Activated T-cell treated with anti-CD3 and anti-CD28 coated beads, Interleukin-2, amount 50 U/mL, for 24 hours (primary cell): ENCODE results near the gene CEP131.
"Not testable (repeated sequence)": the region's sequence is repeated elsewhere in the genome, so short reads cannot be mapped to it uniquely, and the experiment has no call there.

Source experiments
- DNase-seq: peaks from one replicate; pipeline ENCODE4 v3.0.0-alpha.2; 2020
- H3K27ac Mint-ChIP-seq: 2 replicates; pipeline ENCODE4 v1.8.0; 2020; ENCODE audit warnings: mild to moderate bottlenecking, mixed read lengths
- H3K27me3 Mint-ChIP-seq: 2 replicates; pipeline ENCODE4 v1.8.0; 2020; ENCODE audit warnings: mixed read lengths
- H3K36me3 Mint-ChIP-seq: 2 replicates; pipeline ENCODE4 v1.8.0; 2020; ENCODE audit warnings: low read depth, mixed read lengths
- H3K4me1 Mint-ChIP-seq: 2 replicates; pipeline ENCODE4 v1.8.0; 2020; ENCODE audit warnings: low read depth, mixed read lengths
- H3K4me3 Mint-ChIP-seq: 2 replicates; pipeline ENCODE4 v1.8.0; 2020; ENCODE audit warnings: mild to moderate bottlenecking, moderate library complexity, mixed read lengths
- H3K9me3 Mint-ChIP-seq: 2 replicates; pipeline ENCODE4 v1.8.0; 2020; ENCODE audit warnings: mixed read lengths

Gene CEP131

GRCh38 chr17:81150377-81151077, 72.2 kb downstream of the CEP131 start:
- Mint-ChIP-seq H3K27me3 (peaks cover 5% of the 10 kb centered on the region), H3K9me3 (no peaks in the 10 kb centered on the region), H3K4me3 (no peak overlapping the region), H3K36me3 (no peaks in the 10 kb centered on the region), H3K27ac (no peak overlapping the region), H3K4me1 (no peaks in the 10 kb centered on the region)
- no peak for DNase-seq

- no peak for DNase-seq
- peaks cover 5% of the 10 kb centered on the region for H3K27me3 Mint-ChIP-seq
- H3K36me3 Mint-ChIP-seq: no peaks in the 10 kb centered on the region
- no peak overlapping the region for H3K27ac Mint-ChIP-seq
- no peaks in the 10 kb centered on the region for H3K9me3 Mint-ChIP-seq
- no peaks in the 10 kb centered on the region for H3K4me1 Mint-ChIP-seq
- no peak overlapping the region for H3K4me3 Mint-ChIP-seq
These were observed 73.7 kb downstream of the CEP131 start for GRCh38 chr17:81148986-81149533.

GRCh38 chr17:81148571-81148970, 74.2 kb downstream of the CEP131 start:
- no peaks in the 10 kb centered on the region for H3K36me3 Mint-ChIP-seq
- no peaks in the 10 kb centered on the region for H3K4me1 Mint-ChIP-seq
- DNase-seq: no peak
- H3K9me3 Mint-ChIP-seq: no peaks in the 10 kb centered on the region
- H3K4me3 Mint-ChIP-seq: no peak overlapping the region
- H3K27ac Mint-ChIP-seq: no peak overlapping the region
- peaks cover 5% of the 10 kb centered on the region for H3K27me3 Mint-ChIP-seq

- H3K4me3 Mint-ChIP-seq: no peak overlapping the region
- no peaks in the 10 kb centered on the region for H3K4me1 Mint-ChIP-seq
- no peaks in the 10 kb centered on the region for H3K36me3 Mint-ChIP-seq
- no peaks in the 10 kb centered on the region for H3K9me3 Mint-ChIP-seq
- no peak overlapping the region for H3K27ac Mint-ChIP-seq
- peaks cover 6% of the 10 kb centered on the region for H3K27me3 Mint-ChIP-seq
- DNase-seq: no peak
These were observed 75.1 kb downstream of the CEP131 start for GRCh38 chr17:81147701-81148100.

- not testable (repeated sequence) for H3K9me3 Mint-ChIP-seq, H3K36me3 Mint-ChIP-seq, H3K4me1 Mint-ChIP-seq
These were observed 76.6 kb downstream of the CEP131 start for GRCh38 chr17:81146208-81146607.

GRCh38 chr17:81144423-81144781, 78.4 kb downstream of the CEP131 start:
- Mint-ChIP-seq H3K27ac (no peak overlapping the region), H3K4me1 (no peaks in the 10 kb centered on the region), H3K4me3 (no peak overlapping the region), H3K9me3 (no peaks in the 10 kb centered on the region), H3K36me3 (no peaks in the 10 kb centered on the region), H3K27me3 (peaks cover 9% of the 10 kb centered on the region)
- no peak for DNase-seq

More at GRCh38 chr17:81146208-81146607, 76.6 kb downstream of the CEP131 start:
- peaks cover 11% of the 10 kb centered on the region for H3K27me3 Mint-ChIP-seq
- H3K4me3 Mint-ChIP-seq, H3K27ac Mint-ChIP-seq, DNase-seq: not testable (repeated sequence)

- H3K27me3 Mint-ChIP-seq: peaks cover 9% of the 10 kb centered on the region
These were observed 78.9 kb downstream of the CEP131 start for GRCh38 chr17:81143717-81144422.

GRCh38 chr17:81143200-81143527, 79.6 kb downstream of the CEP131 start:
- Mint-ChIP-seq H3K4me3 (no peak overlapping the region), H3K36me3 (no peaks in the 10 kb centered on the region), H3K27me3 (peaks cover 6% of the 10 kb centered on the region), H3K9me3 (no peaks in the 10 kb centered on the region), H3K27ac (no peak overlapping the region), H3K4me1 (no peaks in the 10 kb centered on the region)
- DNase-seq: no peak

More at GRCh38 chr17:81143717-81144422, 78.9 kb downstream of the CEP131 start:
- Mint-ChIP-seq H3K4me1 (no peaks in the 10 kb centered on the region), H3K9me3 (no peaks in the 10 kb centered on the region), H3K36me3 (no peaks in the 10 kb centered on the region), H3K4me3 (no peak overlapping the region), H3K27ac (no peak overlapping the region)
- no peak for DNase-seq

- peak; percentile 73 for DNase-seq
- Mint-ChIP-seq H3K4me1 (no peaks in the 10 kb centered on the region), H3K36me3 (no peaks in the 10 kb centered on the region), H3K27ac (no peak overlapping the region), H3K27me3 (peaks cover 6% of the 10 kb centered on the region), H3K9me3 (no peaks in the 10 kb centered on the region), H3K4me3 (no peak overlapping the region)
These were observed 80.2 kb downstream of the CEP131 start for GRCh38 chr17:81142301-81143199.

- Mint-ChIP-seq H3K27ac (no peak overlapping the region), H3K27me3 (peaks cover 6% of the 10 kb centered on the region), H3K4me1 (no peaks in the 10 kb centered on the region)
These were observed 82.1 kb downstream of the CEP131 start for GRCh38 chr17:81140695-81141094.

GRCh38 chr17:81140018-81140417, 82.7 kb downstream of the CEP131 start:
- Mint-ChIP-seq H3K27me3 (peaks cover 6% of the 10 kb centered on the region), H3K27ac (no peak overlapping the region), H3K4me3 (no peak overlapping the region), H3K9me3 (no peaks in the 10 kb centered on the region), H3K4me1 (no peaks in the 10 kb centered on the region), H3K36me3 (no peaks in the 10 kb centered on the region)
- DNase-seq: no peak

More at GRCh38 chr17:81140695-81141094, 82.1 kb downstream of the CEP131 start:
- no peak for DNase-seq
- no peak overlapping the region for H3K4me3 Mint-ChIP-seq
- H3K36me3 Mint-ChIP-seq: no peaks in the 10 kb centered on the region
- no peaks in the 10 kb centered on the region for H3K9me3 Mint-ChIP-seq
